MM.1S (cell line): ENCODE data around the gene ACKR3.

Experiments used
- CTCF ChIP-seq: fragments of 300-600 bp; sonication (generic); IDR thresholded peaks from 2 replicates; pipeline ENCODE4 v1.5.1; 2016; ENCODE audit warnings: antibody characterized with exemption, low read length, mixed read lengths
- EZH2 ChIP-seq: fragments of 300-600 bp; sonication (generic); optimal IDR thresholded peaks from 2 replicates; pipeline ENCODE3; 2017; ENCODE audit warnings: low read depth, mild to moderate bottlenecking, antibody characterized with exemption, low read length, mixed read lengths
- EZH2phosphoT487 ChIP-seq: fragments of 300-600 bp; sonication (generic); IDR thresholded peaks from 2 replicates; pipeline ENCODE4 v1.6.1; 2018; ENCODE audit warnings: antibody characterized with exemption, low read length

GRCh38 chr2:236575510-236575909 lies 5.9 kb downstream of the ACKR3 start:
- TF ChIP-seq CTCF: no peak
- no peak for TF ChIP-seq EZH2
- TF ChIP-seq EZH2phosphoT487: no peak
